Inflammatory macrophage (primary cell): Measurements from ENCODE around the gene GPBAR1.
"Not testable (repeated sequence)": the region's sequence is repeated elsewhere in the genome, so short reads cannot be mapped to it uniquely, and the experiment has no call there.

Experiments
- DNase-seq, 2 donors: peaks; one replicate each; pipeline ENCODE4 v3.0.0-alpha.2; 2020 to 2022

The GPBAR1 gene

GRCh38 chr2:218311541-218312266 is 50.9 kb downstream of the GPBAR1 start:
- DNase-seq = not testable (repeated sequence)

- DNase-seq = no peak
Observed at GRCh38 chr2:218312267-218312756, 51.5 kb downstream of the GPBAR1 start.

GRCh38 chr2:218313356-218313755 is 52.5 kb downstream of the GPBAR1 start:
- no peak for DNase-seq
